Kidney capillary endothelial cell (primary cell): ENCODE data around the gene PCDHGA8.
A peak's percentile ranks its signal among the peaks of the same experiment; 100 is the strongest.
"Not testable (repeated sequence)": the region's sequence is repeated elsewhere in the genome, so short reads cannot be mapped to it uniquely, and the experiment has no call there.

ENCODE experiments used
- DNase-seq: peaks from one replicate; pipeline ENCODE4 v3.0.0-alpha.2; 2018; ENCODE audit warnings: low spot score

The PCDHGA8 gene

DNA sequence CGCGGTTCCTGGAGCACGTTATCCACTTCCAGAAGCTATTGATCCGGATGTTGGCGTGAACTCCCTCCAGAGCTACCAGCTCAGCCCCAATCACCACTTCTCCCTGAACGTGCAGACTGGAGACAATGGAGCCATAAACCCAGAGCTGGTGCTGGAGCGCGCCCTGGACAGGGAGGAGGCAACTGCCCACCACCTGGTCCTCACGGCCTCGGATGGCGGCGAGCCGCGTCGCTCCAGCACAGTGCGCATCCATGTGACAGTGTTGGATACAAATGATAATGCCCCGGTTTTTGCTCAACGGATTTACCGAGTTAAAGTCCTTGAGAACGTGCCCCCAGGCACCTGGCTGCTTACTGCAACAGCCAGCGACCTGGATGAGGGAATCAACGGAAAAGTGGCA lies 11.0 kb downstream of the PCDHGA8 start:
- no peak for DNase-seq

DNA sequence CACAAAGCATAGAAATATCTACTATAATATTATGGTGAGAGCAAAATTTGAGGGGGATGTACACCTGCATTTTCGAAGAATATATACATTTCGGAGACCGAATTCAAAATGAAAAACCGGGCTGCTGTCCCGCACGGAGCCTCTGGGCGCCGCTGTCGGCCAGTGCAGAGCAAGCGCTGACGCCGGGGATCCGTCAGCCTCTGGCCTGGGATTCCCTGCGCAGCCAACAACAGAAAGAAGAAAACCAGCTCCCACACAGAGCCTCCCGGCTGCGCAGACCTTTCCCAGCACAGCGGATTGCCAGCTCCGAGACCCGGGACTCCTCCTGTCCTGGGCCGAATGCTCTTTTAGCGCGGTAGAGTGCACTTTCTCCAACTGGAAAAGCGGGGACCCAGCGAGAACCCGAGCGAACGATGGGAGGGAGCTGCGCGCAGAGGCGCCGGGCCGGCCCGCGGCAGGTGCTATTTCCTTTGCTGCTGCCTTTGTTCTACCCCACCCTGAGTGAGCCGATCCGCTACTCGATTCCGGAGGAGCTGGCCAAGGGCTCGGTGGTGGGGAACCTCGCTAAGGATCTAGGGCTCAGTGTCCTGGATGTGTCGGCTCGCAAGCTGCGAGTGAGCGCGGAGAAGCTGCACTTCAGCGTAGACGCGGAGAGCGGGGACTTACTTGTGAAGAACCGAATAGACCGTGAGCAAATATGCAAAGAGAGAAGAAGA lies 15.5 kb downstream of the PCDHGA8 start, which contains the start of gene PCDHGB6:
TSS of gene PCDHGB6 (plus strand) at position 232 of the 716 bp plus-strand sequence. CDS start at position 414, 182 bp downstream.
- DNase-seq = not testable (repeated sequence)

DNA sequence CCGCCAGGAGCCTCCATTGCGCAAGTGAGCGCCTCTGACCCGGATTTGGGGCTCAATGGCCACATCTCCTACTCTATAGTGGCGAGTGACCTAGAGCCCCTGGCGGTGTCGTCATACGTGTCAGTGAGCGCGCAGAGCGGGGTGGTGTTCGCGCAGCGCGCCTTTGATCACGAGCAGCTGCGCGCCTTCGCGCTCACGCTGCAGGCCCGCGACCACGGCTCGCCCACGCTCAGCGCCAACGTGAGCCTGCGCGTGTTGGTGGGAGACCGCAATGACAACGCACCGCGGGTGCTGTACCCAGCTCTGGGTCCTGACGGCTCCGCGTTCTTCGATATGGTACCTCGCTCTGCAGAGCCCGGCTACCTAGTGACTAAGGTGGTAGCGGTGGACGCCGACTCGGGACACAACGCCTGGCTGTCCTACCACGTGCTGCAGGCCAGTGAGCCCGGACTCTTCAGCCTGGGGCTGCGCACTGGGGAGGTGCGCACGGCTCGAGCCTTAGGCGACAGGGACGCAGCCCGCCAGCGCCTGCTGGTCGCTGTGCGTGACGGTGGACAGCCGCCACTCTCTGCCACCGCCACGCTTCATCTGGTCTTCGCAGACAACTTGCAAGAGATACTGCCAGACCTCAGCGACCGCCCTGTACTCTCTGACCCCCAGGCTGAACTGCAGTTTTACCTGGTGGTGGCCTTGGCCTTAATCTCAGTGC lies 17.3 kb downstream of the PCDHGA8 start:
- DNase-seq = no peak

DNA sequence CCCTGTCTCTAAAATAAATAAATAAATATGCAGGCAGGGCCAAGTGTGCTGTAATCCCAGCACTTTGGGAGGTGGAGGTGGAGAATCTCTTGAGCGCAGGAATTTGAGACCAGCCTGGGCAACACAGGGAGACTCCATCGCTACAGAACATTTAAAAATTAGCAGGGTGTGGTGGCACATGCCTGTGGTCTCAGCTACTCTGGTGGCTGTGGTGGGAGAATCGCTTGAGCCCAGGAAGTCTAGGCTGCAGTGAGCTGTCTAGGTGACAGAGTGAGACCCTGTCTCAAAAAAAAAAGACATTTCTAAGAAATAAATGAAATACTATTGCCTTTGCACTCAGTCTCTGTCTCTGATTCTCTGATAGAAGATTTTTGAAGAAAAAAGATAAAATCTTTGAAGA lies 19.1 kb downstream of the PCDHGA8 start:
- DNase-seq = no peak

DNA sequence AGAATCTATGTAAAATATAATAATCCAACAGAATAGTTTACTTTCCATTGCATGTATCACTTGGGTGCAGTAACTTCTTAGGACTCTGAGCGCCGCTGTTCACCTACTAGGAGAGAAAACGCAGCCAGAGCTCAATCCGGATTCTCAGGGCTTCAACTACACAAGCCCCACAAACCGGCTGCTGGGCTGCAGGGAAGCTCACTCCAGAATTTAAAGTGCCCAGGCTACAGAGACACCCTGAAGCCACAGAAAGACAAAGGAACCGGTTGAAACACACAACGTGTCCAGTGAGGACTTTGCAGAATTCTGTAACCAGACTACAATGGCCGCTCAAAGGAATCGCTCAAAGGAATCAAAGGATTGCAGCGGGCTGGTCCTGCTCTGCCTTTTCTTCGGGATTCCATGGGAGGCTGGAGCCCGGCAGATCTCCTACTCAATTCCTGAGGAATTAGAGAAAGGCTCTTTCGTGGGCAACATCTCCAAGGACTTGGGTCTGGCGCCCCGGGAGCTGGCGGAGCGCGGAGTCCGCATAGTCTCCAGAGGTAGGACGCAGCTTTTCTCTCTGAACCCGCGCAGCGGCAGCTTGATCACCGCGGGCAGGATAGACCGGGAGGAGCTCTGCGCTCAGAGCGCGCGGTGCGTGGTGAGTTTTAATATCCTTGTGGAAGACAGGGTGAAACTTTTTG lies 20.6 kb downstream of the PCDHGA8 start, which contains the start of gene PCDHGA10:
TSS of gene PCDHGA10 (plus strand) at position 134 of the 686 bp plus-strand sequence. CDS start at position 323, 189 bp downstream.
- DNase-seq = peak; percentile 58

DNA sequence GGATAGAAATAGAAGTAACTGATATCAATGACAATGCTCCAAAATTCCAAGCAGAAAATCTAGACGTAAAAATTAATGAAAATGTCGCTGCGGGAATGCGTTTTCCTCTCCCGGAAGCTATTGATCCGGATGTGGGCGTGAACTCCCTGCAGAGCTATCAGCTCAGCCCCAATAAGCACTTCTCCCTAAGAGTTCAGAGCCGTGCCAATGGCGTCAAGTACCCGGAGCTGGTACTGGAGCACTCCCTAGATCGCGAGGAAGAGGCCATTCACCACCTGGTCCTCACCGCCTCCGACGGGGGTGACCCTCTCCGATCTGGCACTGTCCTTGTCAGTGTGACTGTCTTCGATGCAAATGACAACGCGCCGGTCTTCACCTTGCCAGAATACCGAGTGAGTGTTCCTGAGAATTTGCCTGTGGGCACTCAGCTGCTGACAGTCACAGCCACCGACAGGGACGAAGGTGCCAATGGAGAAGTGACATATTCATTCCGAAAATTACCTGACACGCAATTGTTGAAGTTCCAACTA lies 21.2 kb downstream of the PCDHGA8 start:
- DNase-seq = no peak

DNA sequence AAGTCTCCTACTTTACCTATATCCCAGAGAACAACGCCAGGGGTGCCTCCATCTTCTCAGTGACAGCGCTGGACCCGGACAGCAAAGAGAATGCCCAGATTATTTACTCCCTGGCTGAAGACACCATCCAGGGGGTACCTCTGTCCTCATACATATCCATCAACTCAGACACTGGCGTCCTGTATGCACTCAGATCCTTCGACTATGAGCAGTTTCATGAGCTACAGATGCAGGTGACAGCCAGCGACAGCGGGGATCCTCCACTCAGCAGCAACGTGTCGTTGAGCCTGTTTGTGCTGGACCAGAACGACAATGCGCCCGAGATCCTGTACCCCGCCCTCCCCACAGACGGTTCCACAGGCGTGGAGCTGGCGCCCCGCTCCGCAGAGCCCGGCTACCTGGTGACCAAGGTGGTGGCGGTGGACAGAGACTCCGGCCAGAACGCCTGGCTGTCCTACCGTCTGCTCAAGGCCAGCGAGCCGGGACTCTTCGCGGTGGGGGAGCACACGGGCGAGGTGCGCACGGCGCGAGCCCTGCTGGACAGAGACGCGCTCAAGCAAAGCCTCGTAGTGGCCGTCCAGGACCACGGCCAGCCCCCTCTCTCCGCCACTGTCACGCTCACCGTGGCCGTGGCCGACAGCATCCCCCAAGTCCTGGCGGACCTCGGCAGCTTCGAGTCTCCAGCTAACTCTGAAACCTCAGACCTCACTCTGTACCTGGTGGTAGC lies 22.3 kb downstream of the PCDHGA8 start:
- not testable (repeated sequence) for DNase-seq

DNA sequence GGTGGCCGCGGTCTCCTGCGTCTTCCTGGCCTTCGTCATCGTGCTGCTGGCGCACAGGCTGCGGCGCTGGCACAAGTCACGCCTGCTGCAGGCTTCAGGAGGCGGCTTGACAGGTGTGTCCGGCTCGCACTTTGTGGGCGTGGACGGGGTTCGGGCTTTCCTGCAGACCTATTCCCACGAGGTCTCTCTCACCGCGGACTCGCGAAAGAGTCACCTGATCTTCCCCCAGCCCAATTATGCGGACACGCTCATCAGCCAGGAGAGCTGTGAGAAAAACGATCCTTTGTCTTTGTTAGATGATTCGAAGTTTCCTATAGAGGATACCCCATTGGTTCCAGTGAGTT lies 22.8 kb downstream of the PCDHGA8 start:
- not testable (repeated sequence) for DNase-seq

DNA sequence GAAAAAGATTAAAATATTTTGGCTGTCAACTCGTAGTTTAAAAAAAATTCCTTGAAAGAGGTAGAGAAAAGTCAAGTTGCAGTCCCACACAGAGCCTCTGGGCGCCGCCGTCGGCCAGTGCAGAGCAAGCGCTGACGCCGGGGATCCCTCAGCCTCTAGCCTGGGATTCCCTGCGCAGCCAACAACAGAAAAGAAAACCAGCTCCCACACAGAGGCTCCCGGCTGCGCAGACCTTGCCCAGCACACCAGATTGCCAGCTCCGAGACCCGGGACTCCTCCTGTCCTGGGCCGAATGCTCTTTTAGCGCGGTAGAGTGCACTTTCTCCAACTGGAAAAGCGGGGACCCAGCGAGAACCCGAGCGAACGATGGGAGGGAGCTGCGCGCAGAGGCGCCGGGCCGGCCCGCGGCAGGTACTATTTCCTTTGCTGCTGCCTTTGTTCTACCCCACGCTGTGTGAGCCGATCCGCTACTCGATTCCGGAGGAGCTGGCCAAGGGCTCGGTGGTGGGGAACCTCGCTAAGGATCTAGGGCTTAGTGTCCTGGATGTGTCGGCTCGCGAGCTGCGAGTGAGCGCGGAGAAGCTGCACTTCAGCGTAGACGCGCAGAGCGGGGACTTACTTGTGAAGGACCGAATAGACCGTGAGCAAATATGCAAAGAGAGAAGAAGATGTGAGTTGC lies 25.2 kb downstream of the PCDHGA8 start, which contains the start of gene PCDHGB7:
TSS of gene PCDHGB7 (plus strand) at position 184 of the 679 bp plus-strand sequence. CDS start at position 367, 183 bp downstream.
- peak; percentile 76 for DNase-seq

DNA sequence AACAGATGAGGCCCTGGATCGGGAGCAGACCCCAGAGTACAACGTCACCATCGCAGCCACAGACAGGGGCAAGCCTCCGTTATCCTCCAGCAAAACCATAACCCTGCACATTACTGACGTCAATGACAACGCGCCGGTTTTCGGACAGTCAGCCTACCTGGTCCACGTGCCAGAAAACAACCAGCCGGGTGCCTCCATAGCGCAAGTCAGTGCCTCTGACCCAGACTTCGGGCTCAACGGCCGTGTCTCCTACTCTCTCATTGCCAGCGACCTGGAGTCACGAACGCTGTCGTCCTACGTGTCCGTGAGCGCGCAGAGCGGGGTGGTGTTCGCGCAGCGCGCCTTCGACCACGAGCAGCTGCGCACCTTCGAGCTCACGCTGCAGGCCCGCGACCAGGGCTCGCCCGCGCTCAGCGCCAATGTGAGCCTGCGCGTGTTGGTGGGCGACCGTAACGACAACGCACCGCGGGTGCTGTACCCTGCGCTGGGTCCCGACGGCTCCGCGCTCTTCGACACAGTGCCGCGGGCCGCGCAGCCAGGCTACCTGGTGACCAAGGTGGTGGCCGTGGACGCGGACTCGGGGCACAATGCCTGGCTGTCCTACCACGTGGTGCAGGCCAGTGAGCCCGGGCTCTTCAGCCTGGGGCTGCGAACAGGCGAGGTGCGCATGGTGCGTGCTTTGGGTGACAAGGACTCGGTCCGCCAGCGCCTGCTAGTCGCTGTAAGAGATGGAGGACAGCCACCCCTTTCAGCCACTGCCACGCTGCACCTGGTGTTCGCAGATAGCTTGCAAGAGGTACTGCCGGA lies 26.8 kb downstream of the PCDHGA8 start:
- no peak for DNase-seq

DNA sequence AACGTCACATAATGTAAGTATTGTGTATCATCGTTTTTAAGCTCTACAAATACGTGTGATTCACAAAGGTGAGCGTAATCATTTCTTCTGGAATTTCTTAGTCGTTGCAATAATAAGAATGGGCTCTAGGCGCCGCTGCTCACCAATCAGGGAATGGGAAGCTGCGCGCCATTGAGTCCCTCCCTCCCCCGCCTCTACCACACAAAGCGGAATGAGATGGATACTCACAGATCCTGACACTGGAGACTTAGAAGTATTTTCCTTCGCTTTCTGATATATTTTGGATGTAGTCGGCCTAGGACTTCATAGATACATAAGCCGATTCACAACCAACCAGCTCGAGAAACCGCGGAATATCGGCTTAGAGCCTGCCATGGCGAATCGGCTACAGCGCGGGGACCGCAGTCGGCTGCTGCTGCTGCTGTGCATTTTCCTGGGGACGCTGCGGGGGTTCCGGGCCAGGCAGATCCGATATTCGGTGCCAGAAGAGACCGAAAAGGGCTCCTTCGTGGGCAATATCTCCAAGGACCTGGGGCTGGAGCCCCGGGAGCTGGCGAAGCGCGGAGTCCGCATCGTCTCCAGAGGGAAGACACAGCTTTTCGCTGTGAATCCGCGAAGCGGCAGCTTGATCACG lies 28.5 kb downstream of the PCDHGA8 start, which contains the start of gene PCDHGA11:
TSS of gene PCDHGA11 (plus strand) at position 197 of the 634 bp plus-strand sequence. CDS start at position 374, 177 bp downstream.
- DNase-seq = peak; percentile 56

DNA sequence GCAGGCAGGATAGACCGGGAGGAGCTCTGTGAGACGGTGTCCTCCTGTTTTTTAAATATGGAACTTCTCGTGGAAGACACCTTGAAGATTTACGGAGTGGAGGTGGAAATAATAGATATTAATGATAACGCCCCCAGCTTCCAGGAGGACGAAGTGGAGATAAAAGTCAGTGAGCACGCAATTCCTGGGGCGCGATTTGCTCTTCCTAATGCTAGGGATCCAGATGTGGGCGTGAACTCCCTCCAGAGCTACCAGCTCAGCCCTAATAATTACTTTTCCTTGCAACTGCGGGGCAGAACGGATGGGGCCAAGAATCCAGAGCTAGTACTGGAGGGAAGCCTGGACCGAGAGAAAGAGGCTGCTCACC lies 29.0 kb downstream of the PCDHGA8 start:
- DNase-seq = no peak

DNA sequence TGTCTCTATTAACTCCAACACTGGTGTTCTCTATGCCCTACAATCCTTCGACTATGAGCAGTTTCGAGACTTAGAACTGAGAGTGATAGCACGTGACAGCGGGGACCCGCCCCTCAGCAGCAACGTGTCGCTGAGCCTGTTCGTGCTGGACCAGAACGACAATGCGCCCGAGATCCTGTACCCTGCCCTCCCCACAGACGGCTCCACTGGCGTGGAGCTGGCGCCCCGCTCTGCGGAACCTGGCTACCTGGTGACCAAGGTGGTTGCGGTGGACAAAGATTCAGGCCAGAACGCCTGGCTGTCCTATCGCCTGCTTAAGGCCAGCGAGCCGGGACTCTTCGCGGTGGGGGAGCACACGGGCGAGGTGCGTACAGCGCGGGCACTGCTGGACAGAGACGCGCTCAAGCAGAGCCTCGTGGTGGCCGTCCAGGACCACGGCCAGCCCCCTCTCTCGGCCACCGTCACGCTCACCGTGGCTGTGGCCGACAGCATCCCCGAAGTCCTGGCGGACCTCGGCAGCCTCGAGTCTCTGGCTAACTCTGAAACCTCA lies 30.4 kb downstream of the PCDHGA8 start:
- DNase-seq = no peak

DNA sequence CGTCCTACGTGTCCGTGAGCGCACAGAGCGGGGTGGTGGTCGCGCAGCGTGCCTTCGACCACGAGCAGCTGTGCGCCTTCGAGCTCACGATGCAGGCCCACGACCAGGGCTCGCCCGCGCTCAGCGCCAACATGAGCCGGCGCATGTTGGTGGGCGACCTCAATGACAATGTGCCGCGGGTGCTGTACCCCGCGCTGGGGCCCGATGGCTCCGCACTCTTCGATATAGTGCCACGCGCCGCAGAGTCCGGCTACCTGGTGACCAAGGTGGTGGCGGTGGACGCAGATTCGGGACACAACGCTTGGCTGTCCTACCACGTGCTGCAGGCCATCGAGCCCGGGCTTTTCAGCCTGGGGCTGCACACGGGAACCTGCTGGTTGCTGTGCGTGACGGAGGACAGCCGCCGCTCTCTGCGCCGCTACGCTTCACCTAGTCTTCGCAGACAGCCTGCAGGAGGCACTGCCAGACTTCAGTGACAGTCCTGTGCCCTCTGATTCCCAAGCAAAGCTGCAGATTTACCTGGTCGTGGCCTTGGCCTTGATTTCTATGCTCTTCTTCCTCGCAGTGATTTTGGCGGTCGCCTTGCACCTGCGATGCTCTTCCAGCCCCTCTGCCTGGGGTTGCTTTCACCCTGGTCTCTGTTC lies 35.5 kb downstream of the PCDHGA8 start:
- no peak for DNase-seq

DNA sequence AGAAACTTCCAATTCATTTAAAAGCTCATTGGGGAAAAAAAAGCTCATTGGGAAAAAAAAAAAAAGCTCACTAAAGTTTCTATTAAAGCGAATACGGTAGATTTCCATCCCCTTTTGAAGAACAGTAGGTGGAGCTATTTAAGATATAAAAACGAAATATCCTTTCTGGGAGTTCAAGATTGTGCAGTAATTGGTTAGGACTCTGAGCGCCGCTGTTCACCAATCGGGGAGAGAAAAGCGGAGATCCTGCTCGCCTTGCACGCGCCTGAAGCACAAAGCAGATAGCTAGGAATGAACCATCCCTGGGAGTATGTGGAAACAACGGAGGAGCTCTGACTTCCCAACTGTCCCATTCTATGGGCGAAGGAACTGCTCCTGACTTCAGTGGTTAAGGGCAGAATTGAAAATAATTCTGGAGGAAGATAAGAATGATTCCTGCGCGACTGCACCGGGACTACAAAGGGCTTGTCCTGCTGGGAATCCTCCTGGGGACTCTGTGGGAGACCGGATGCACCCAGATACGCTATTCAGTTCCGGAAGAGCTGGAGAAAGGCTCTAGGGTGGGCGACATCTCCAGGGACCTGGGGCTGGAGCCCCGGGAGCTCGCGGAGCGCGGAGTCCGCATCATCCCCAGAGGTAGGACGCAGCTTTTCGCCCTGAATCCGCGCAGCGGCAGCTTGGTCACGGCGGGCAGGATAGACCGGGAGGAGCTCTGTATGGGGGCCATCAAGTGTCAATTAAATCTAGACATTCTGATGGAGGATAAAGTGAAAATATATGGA lies 38.1 kb downstream of the PCDHGA8 start, which contains the start of gene PCDHGA12:
TSS of gene PCDHGA12 (plus strand) at position 176 of the 782 bp plus-strand sequence. CDS start at position 429, 253 bp downstream.
- peak; percentile 83 for DNase-seq

DNA sequence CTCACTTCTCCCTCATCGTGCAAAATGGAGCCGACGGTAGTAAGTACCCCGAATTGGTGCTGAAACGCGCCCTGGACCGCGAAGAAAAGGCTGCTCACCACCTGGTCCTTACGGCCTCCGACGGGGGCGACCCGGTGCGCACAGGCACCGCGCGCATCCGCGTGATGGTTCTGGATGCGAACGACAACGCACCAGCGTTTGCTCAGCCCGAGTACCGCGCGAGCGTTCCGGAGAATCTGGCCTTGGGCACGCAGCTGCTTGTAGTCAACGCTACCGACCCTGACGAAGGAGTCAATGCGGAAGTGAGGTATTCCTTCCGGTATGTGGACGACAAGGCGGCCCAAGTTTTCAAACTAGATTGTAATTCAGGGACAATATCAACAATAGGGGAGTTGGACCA lies 38.9 kb downstream of the PCDHGA8 start:
- DNase-seq = peak; percentile 42

DNA sequence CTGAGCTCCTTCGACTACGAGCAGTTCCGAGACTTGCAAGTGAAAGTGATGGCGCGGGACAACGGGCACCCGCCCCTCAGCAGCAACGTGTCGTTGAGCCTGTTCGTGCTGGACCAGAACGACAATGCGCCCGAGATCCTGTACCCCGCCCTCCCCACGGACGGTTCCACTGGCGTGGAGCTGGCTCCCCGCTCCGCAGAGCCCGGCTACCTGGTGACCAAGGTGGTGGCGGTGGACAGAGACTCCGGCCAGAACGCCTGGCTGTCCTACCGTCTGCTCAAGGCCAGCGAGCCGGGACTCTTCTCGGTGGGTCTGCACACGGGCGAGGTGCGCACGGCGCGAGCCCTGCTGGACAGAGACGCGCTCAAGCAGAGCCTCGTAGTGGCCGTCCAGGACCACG lies 39.9 kb downstream of the PCDHGA8 start:
- DNase-seq = not testable (repeated sequence)

DNA sequence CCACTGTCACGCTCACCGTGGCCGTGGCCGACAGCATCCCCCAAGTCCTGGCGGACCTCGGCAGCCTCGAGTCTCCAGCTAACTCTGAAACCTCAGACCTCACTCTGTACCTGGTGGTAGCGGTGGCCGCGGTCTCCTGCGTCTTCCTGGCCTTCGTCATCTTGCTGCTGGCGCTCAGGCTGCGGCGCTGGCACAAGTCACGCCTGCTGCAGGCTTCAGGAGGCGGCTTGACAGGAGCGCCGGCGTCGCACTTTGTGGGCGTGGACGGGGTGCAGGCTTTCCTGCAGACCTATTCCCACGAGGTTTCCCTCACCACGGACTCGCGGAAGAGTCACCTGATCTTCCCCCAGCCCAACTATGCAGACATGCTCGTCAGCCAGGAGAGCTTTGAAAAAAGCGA lies 40.3 kb downstream of the PCDHGA8 start:
- DNase-seq = not testable (repeated sequence)
